ENCODE data around the gene MUC2.

MUC2 gene

DNA sequence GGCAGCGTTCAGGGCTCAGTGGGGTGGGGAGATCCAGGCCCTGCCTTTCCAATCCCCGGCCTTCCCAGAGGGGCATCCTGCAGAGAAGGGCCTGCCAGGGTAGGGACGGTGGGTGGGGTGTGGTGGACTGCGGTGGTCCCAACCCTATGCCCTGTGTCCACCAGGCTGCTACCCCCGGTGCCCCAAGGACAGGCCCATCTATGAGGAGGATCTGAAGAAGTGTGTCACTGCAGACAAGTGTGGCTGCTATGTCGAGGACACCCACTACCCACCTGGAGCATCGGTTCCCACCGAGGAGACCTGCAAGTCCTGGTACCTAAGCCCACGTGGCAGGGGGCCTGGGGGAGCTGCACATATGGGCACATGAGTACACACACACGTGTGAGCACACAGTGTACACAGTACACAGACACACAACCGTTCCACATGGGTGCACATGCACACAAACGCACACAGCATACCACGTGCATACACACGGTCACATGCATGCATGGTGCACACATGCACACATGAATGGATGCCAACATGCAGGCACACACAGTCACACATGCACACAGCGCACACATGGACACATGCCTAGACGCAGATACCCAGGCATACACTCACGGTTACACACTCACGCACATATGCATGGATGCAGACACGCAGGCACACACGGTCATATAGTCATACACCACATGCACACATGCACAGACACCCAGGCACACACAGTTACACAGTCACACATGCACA lies 16.1 kb downstream of the MUC2 start:
- no peak for DNase-seq (ENCODE audit: low read depth, low spot score)
- no peak for TF ChIP-seq EZH2 (IDR thresholded peaks at IDR 0.05)
- TF ChIP-seq POLR2AphosphoS5 (IDR thresholded peaks at IDR 0.05; ENCODE audit: borderline replicate concordance, low read depth, low read length) = no peak
- no peak for TF ChIP-seq FOXP2 (optimal IDR thresholded peaks at IDR 0.05; ENCODE audit: control extremely low read depth, extremely low read length, insufficient read depth)
- no peak overlapping the region for H3K4me3 ChIP-seq
- H3K36me3 ChIP-seq (ENCODE audit: insufficient read depth, low read length) = no peaks in the 10 kb centered on the region
- H3K27ac ChIP-seq = no peak overlapping the region
- no peak overlapping the region for H3K9ac ChIP-seq (ENCODE audit: insufficient read length)
- H3K9me3 ChIP-seq (ENCODE audit: low read depth, low read length) = no peaks in the 10 kb centered on the region

- H3K4me3 ChIP-seq = no peak overlapping the region
- no peak for TF ChIP-seq EZH2 (IDR thresholded peaks at IDR 0.05)
- TF ChIP-seq POLR2AphosphoS5 (IDR thresholded peaks at IDR 0.05; ENCODE audit: borderline replicate concordance, low read depth, low read length) = no peak
- H3K9ac ChIP-seq (ENCODE audit: insufficient read length) = no peak overlapping the region
- H3K9me3 ChIP-seq (ENCODE audit: low read depth, low read length) = no peaks in the 10 kb centered on the region
- DNase-seq (ENCODE audit: low read depth, low spot score) = no peak
- no peaks in the 10 kb centered on the region for H3K36me3 ChIP-seq (ENCODE audit: insufficient read depth, low read length)
- no peak overlapping the region for H3K27ac ChIP-seq
Observed at GRCh38 chr11:1091332-1092083, 16.8 kb downstream of the MUC2 start.

DNA sequence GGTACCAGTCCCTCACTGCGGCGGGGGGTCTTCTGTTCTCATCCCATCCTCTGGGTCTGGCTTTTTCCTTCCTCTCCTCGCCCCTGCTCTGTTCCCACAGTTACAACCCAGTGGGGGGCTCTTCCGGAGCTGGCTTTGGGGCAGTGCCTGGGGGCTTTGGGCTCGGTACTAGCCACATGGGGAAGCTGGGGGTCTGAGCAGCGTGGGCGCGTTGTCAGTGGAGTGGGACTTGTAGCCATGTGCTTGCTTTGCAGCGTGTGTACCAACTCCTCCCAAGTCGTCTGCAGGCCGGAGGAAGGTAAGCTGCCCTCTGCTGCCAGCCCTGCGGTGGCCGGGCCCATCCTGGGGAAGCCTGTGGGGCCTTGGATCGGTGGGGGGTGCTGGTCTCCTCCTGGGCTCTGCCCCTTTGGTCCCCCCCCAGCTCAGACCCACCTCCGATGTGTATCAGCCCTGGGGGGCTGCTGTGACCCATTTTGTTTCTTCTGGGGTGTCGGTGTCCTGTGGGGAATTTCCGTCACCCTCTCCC lies 17.5 kb downstream of the MUC2 start:
- H3K9me3 ChIP-seq (ENCODE audit: low read depth, low read length) = no peaks in the 10 kb centered on the region
- TF ChIP-seq EZH2 (IDR thresholded peaks at IDR 0.05) (no peak), FOXP2 (optimal IDR thresholded peaks at IDR 0.05; ENCODE audit: control extremely low read depth, extremely low read length, insufficient read depth) (no peak), POLR2AphosphoS5 (IDR thresholded peaks at IDR 0.05; ENCODE audit: borderline replicate concordance, low read depth, low read length) (no peak)
- no peak overlapping the region for H3K4me3 ChIP-seq
- DNase-seq (ENCODE audit: low read depth, low spot score) = no peak
- H3K9ac ChIP-seq (ENCODE audit: insufficient read length) = no peak overlapping the region
- no peak overlapping the region for H3K27ac ChIP-seq
- H3K36me3 ChIP-seq (ENCODE audit: insufficient read depth, low read length) = no peaks in the 10 kb centered on the region

GRCh38 chr11:1092919-1093318 lies 18.2 kb downstream of the MUC2 start:
- Histone ChIP-seq H3K9ac (ENCODE audit: insufficient read length) (no peak overlapping the region), H3K27ac (no peak overlapping the region), H3K36me3 (ENCODE audit: insufficient read depth, low read length) (no peaks in the 10 kb centered on the region), H3K9me3 (ENCODE audit: low read depth, low read length) (no peaks in the 10 kb centered on the region), H3K4me3 (no peak overlapping the region)
- TF ChIP-seq POLR2AphosphoS5 (IDR thresholded peaks at IDR 0.05; ENCODE audit: borderline replicate concordance, low read depth, low read length) (no peak), EZH2 (IDR thresholded peaks at IDR 0.05) (no peak), FOXP2 (optimal IDR thresholded peaks at IDR 0.05; ENCODE audit: control extremely low read depth, extremely low read length, insufficient read depth) (no peak)
- no peak for DNase-seq (ENCODE audit: low read depth, low spot score)

- no peak for TF ChIP-seq EZH2 (IDR thresholded peaks at IDR 0.05)
- no peak for TF ChIP-seq FOXP2 (optimal IDR thresholded peaks at IDR 0.05; ENCODE audit: control extremely low read depth, extremely low read length, insufficient read depth)
- no peak for TF ChIP-seq POLR2AphosphoS5 (IDR thresholded peaks at IDR 0.05; ENCODE audit: borderline replicate concordance, low read depth, low read length)
Observed at GRCh38 chr11:1099519-1100355, 25.1 kb downstream of the MUC2 start.

GRCh38 chr11:1100417-1101245 lies 26.0 kb downstream of the MUC2 start:
- no peaks in the 10 kb centered on the region for H3K36me3 ChIP-seq (ENCODE audit: insufficient read depth, low read length)
- no peaks in the 10 kb centered on the region for H3K9me3 ChIP-seq (ENCODE audit: low read depth, low read length)
- no peak overlapping the region for H3K4me3 ChIP-seq
- H3K27ac ChIP-seq = no peak overlapping the region
- no peak for TF ChIP-seq FOXP2 (optimal IDR thresholded peaks at IDR 0.05; ENCODE audit: control extremely low read depth, extremely low read length, insufficient read depth)
- H3K9ac ChIP-seq (ENCODE audit: insufficient read length) = no peak overlapping the region
- DNase-seq (ENCODE audit: low read depth, low spot score) = no peak

More at GRCh38 chr11:1099519-1100355, 25.1 kb downstream of the MUC2 start:
- H3K9me3 ChIP-seq (ENCODE audit: low read depth, low read length) = no peaks in the 10 kb centered on the region
- no peak overlapping the region for H3K9ac ChIP-seq (ENCODE audit: insufficient read length)
- no peak for DNase-seq (ENCODE audit: low read depth, low spot score)
- no peaks in the 10 kb centered on the region for H3K36me3 ChIP-seq (ENCODE audit: insufficient read depth, low read length)
- no peak overlapping the region for H3K27ac ChIP-seq
- no peak overlapping the region for H3K4me3 ChIP-seq

- DNase-seq (ENCODE audit: low read depth, low spot score) = no peak
- H3K27ac ChIP-seq = no peak overlapping the region
- no peak overlapping the region for H3K9ac ChIP-seq (ENCODE audit: insufficient read length)
- H3K9me3 ChIP-seq (ENCODE audit: low read depth, low read length) = no peaks in the 10 kb centered on the region
- H3K36me3 ChIP-seq (ENCODE audit: insufficient read depth, low read length) = no peaks in the 10 kb centered on the region
- H3K4me3 ChIP-seq = no peak overlapping the region
- no peak for TF ChIP-seq POLR2AphosphoS5 (IDR thresholded peaks at IDR 0.05; ENCODE audit: borderline replicate concordance, low read depth, low read length)
- TF ChIP-seq EZH2 (IDR thresholded peaks at IDR 0.05) = no peak
- TF ChIP-seq FOXP2 (optimal IDR thresholded peaks at IDR 0.05; ENCODE audit: control extremely low read depth, extremely low read length, insufficient read depth) = no peak
Observed at GRCh38 chr11:1101318-1102089, 26.8 kb downstream of the MUC2 start.

Measured in SK-N-MC (cell line).